WERI-Rb-1 (cell line): ENCODE results near the gene CMTM8.
"Not testable (repeated sequence)": the region's sequence is repeated elsewhere in the genome, so short reads cannot be mapped to it uniquely, and the experiment has no call there.

Source experiments
- DNase-seq: peaks from one replicate; pipeline ENCODE4 v3.0.0-alpha.2; 2020
- H3K27ac ChIP-seq: fragments of 250-450 bp; sonication (Bioruptor Pico); 2 replicates; pipeline ENCODE4 v1.5.1; 2020; ENCODE audit warnings: mild to moderate bottlenecking, moderate library complexity
- H3K27me3 ChIP-seq: fragments of 250-450 bp; sonication (Bioruptor Pico); 2 replicates; pipeline ENCODE4 v1.5.1; 2021; ENCODE audit warnings: mild to moderate bottlenecking, low read depth, moderate library complexity; ENCODE audit not compliant: insufficient read depth, severe bottlenecking
- H3K36me3 ChIP-seq: fragments of 250-450 bp; sonication (Bioruptor Pico); 2 replicates; pipeline ENCODE4 v1.5.1; 2020; ENCODE audit warnings: mild to moderate bottlenecking, moderate library complexity
- H3K4me3 ChIP-seq: 2 replicates; pipeline ENCODE4 v1.5.1; 2011; ENCODE audit warnings: low read depth, mild to moderate bottlenecking, control low read depth, low read length
- H3K9me3 ChIP-seq: fragments of 250-450 bp; sonication (Bioruptor Pico); 2 replicates; pipeline ENCODE4 v1.5.1; 2021; ENCODE audit warnings: mild to moderate bottlenecking, moderate library complexity; ENCODE audit not compliant: severe bottlenecking
- TF ChIP-seq, protein P1 (sequence below): IDR thresholded peaks from 2 replicates; pipeline ENCODE4 v1.5.1; 2011; ENCODE audit warnings: low read depth, mild to moderate bottlenecking, control low read depth, inconsistent platforms, low read length

The CMTM8 gene

GRCh38 chr3:32220006-32220405, 18.5 kb upstream of the CMTM8 start:
- H3K36me3 ChIP-seq: no peaks in the 10 kb centered on the region
- no peak overlapping the region for H3K4me3 ChIP-seq
- H3K27ac ChIP-seq: no peak overlapping the region
- no peaks in the 10 kb centered on the region for H3K9me3 ChIP-seq
- TF ChIP-seq, protein P1, sequence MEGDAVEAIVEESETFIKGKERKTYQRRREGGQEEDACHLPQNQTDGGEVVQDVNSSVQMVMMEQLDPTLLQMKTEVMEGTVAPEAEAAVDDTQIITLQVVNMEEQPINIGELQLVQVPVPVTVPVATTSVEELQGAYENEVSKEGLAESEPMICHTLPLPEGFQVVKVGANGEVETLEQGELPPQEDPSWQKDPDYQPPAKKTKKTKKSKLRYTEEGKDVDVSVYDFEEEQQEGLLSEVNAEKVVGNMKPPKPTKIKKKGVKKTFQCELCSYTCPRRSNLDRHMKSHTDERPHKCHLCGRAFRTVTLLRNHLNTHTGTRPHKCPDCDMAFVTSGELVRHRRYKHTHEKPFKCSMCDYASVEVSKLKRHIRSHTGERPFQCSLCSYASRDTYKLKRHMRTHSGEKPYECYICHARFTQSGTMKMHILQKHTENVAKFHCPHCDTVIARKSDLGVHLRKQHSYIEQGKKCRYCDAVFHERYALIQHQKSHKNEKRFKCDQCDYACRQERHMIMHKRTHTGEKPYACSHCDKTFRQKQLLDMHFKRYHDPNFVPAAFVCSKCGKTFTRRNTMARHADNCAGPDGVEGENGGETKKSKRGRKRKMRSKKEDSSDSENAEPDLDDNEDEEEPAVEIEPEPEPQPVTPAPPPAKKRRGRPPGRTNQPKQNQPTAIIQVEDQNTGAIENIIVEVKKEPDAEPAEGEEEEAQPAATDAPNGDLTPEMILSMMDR: no peak
- no peak for DNase-seq
- no peaks in the 10 kb centered on the region for H3K27me3 ChIP-seq

GRCh38 chr3:32222950-32223349, 15.5 kb upstream of the CMTM8 start:
- no peak overlapping the region for H3K27ac ChIP-seq
- TF ChIP-seq, protein P1: no peak
- no peak for DNase-seq
- no peak overlapping the region for H3K4me3 ChIP-seq
- no peaks in the 10 kb centered on the region for H3K27me3 ChIP-seq
- no peaks in the 10 kb centered on the region for H3K36me3 ChIP-seq
- H3K9me3 ChIP-seq: no peaks in the 10 kb centered on the region

DNA sequence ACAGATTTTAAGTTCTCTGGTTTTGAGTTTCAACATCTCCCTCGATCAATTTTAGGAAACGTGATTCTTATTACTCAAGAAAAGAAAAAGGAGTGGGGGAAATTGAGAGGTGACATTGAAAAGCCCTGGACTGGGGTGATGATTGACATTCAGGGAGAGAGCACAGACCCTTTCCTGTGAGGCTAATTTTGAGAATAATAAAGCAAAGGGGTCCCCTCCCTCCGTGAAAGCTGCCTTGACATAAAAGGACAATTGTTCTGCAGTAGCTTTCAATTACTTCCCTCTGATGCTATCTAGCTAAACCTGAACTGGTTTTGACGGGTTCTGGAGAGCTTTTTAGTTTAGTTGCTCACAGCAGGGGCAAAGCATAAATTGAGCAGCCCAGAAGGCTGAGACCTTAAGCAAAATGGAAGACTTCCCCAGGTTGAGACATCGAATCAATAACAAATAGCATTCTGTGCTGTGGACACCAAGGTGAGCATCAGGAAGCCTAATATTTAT, 14.4 kb upstream of the CMTM8 start:
- DNase-seq: no peak
- Histone ChIP-seq H3K27ac (no peak overlapping the region), H3K36me3 (no peaks in the 10 kb centered on the region), H3K4me3 (no peak overlapping the region), H3K27me3 (no peaks in the 10 kb centered on the region), H3K9me3 (no peaks in the 10 kb centered on the region)
- TF ChIP-seq, protein P1: no peak

DNA sequence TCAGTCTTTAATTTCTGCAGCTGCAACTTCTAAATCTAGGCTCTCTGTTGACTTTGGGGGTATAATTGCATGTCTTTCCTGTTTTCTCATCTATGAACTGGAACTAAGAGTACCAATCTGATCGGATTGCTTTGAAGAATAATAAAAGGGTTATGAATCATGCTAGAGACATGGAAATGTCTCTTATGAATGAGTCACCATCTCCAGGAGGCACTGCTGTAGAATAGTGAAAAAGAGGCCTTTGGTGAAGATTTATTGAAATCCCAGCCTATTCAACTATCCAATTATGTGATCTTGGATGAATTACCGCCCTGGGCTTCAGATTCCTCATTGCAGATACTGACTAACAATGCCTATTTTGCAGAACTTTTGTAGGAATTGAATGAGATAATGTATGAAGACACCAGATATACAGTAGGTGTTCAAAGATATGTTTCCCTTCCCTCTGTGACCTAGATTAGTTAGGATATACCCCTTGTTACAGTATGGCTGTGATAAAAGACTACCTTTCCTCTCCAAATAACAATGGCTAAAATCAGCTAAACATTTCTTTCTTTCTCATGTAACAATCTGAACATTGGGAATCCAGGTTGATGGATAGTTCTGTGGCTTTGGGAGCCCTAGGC, 11.5 kb upstream of the CMTM8 start:
- Histone ChIP-seq H3K36me3 (no peaks in the 10 kb centered on the region), H3K4me3 (no peak overlapping the region), H3K9me3 (no peaks in the 10 kb centered on the region), H3K27ac (no peak overlapping the region), H3K27me3 (no peaks in the 10 kb centered on the region)
- DNase-seq: no peak
- TF ChIP-seq, protein P1: no peak

GRCh38 chr3:32228743-32229142, 9.7 kb upstream of the CMTM8 start:
- not testable (repeated sequence) for H3K36me3 ChIP-seq, DNase-seq, H3K27me3 ChIP-seq, H3K4me3 ChIP-seq, H3K9me3 ChIP-seq, H3K27ac ChIP-seq

GRCh38 chr3:32229565-32229964, 8.9 kb upstream of the CMTM8 start:
- Histone ChIP-seq H3K27me3 (no peaks in the 10 kb centered on the region), H3K9me3 (no peaks in the 10 kb centered on the region), H3K36me3 (no peaks in the 10 kb centered on the region), H3K4me3 (no peak overlapping the region), H3K27ac (no peak overlapping the region)
- no peak for DNase-seq
- TF ChIP-seq, protein P1: no peak
